ENCODE measurements around the gene TRPM3. TPM values are rescaled to one million over a fixed set of nuclear protein-coding genes. Genes with fewer than 3 reads are reported as not detected.

TRPM3 gene
- total RNA-seq, 1 experiment from 2014 or later = 0.26 TPM

DNA sequence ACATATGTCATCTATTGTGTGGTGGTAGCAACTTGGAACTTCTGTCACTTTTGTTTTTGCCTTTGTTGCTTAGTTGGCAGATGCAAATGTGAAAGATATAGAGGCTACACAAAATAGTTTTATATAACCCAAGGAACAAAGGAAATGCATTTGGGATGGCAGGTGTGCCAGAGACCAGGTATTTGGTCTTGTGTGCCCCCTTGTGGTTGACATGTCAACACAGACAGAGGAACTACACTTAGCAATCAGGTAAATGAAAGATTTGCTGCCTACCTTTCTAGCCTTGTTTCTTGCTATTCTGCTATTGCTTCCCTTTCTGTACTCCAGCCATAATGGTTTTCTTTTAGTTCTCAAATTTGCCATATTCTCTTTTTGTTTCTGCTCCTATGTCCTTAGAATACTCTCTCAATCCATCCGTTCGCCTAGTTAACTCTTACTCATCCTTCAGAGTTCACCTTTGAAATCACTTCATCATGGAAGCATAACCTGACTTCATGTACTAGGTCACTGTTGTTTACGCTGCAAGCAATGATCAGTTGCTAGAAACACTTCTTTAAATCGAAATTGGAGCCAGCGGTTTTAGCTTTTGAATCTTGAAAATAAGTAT, 119.5 kb downstream of the TRPM3 start:
- Histone ChIP-seq H2AFZ (no peak overlapping the region), H3F3A (ENCODE audit: insufficient read depth, low read depth) (no peaks in the 10 kb centered on the region), H3K4me2 (no peak overlapping the region), H3K9me2 (ENCODE audit: insufficient read depth) (no peaks in the 10 kb centered on the region), H3K27me3 (ENCODE audit: insufficient read depth, low read depth) (no peaks in the 10 kb centered on the region), H4K20me1 (ENCODE audit: insufficient read depth) (no peaks in the 10 kb centered on the region), H3K36me3 (ENCODE audit: low read depth) (no peaks in the 10 kb centered on the region), H3K27ac (no peak overlapping the region), H3K9me3 (ENCODE audit: insufficient read depth, low read depth) (no peaks in the 10 kb centered on the region; the same call in 1 of the 2 replicates), H3K4me1 (replicated peaks; ENCODE audit: insufficient read depth) (no peaks in the 10 kb centered on the region), H3K4me3 (no peak overlapping the region), H3K79me2 (ENCODE audit: low read depth) (no peaks in the 10 kb centered on the region)
- TF ChIP-seq, protein P1, sequence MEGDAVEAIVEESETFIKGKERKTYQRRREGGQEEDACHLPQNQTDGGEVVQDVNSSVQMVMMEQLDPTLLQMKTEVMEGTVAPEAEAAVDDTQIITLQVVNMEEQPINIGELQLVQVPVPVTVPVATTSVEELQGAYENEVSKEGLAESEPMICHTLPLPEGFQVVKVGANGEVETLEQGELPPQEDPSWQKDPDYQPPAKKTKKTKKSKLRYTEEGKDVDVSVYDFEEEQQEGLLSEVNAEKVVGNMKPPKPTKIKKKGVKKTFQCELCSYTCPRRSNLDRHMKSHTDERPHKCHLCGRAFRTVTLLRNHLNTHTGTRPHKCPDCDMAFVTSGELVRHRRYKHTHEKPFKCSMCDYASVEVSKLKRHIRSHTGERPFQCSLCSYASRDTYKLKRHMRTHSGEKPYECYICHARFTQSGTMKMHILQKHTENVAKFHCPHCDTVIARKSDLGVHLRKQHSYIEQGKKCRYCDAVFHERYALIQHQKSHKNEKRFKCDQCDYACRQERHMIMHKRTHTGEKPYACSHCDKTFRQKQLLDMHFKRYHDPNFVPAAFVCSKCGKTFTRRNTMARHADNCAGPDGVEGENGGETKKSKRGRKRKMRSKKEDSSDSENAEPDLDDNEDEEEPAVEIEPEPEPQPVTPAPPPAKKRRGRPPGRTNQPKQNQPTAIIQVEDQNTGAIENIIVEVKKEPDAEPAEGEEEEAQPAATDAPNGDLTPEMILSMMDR (conservative IDR thresholded peaks at IDR 0.05) = peak; percentile 77
- no peak for TF ChIP-seq EZH2 (IDR thresholded peaks at IDR 0.05; ENCODE audit: low read depth)
- POLR2A ChIA-PET (ENCODE audit: unreplicated experiment) = no interaction called here
- CTCF ChIA-PET = interaction anchor here (1.3 kb wide), 1 partner anchor 78 kb away, joined by 4 read pairs; no protein-coding TSS in a partner anchor
- intact Hi-C loops (cut with micrococcal nuclease; ENCODE audit: unreplicated experiment) = loop anchor here (1.0 kb wide), 2 partner anchors 77 to 362 kb away; no protein-coding TSS in a partner anchor
- peak in 1 of 2 experiments; percentile 44 for DNase-seq
- BruUV-seq (replicated peaks) = no TSS peak

DNA sequence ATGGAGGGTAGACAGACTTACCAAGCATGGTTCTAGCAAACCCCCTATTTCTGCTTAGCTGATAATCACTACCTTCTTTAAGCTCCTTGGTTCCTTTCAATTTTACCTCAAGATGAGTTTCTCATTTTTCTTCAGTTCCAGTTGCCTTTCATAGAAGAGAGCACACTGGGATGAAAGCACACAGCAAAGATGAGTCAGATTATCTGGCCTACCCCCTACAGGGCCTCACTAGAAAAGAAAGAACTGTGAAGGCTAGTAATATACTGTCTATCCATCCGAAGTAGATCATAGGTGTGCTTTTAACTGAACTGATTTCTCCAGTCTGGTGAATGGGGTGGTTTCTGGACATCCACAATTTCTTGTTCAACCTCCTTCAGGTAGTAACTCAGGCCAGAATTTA, 122.5 kb downstream of the TRPM3 start:
- intact Hi-C loops (cut with micrococcal nuclease; ENCODE audit: unreplicated experiment) = no loop called here
- Histone ChIP-seq H3K27ac (no peak overlapping the region), H3K9me3 (ENCODE audit: insufficient read depth, low read depth) (no peaks in the 10 kb centered on the region), H3K4me1 (replicated peaks; ENCODE audit: insufficient read depth) (no peaks in the 10 kb centered on the region), H3K36me3 (ENCODE audit: low read depth) (no peaks in the 10 kb centered on the region), H2AFZ (no peak overlapping the region), H3K4me3 (no peak overlapping the region), H4K20me1 (ENCODE audit: insufficient read depth) (no peaks in the 10 kb centered on the region), H3K9me2 (ENCODE audit: insufficient read depth) (no peaks in the 10 kb centered on the region), H3F3A (ENCODE audit: insufficient read depth, low read depth) (no peaks in the 10 kb centered on the region), H3K27me3 (ENCODE audit: insufficient read depth, low read depth) (no peaks in the 10 kb centered on the region), H3K4me2 (no peak overlapping the region), H3K79me2 (ENCODE audit: low read depth) (no peaks in the 10 kb centered on the region)
- CTCF ChIA-PET = no interaction called here
- no peak for DNase-seq
- TF ChIP-seq EZH2 (IDR thresholded peaks at IDR 0.05; ENCODE audit: low read depth) = no peak
- TF ChIP-seq, protein P1 (conservative IDR thresholded peaks at IDR 0.05) = no peak
- POLR2A ChIA-PET (ENCODE audit: unreplicated experiment) = interaction anchor here (0.6 kb wide), 1 partner anchor 1824 kb away, joined by 6 read pairs; no protein-coding TSS in a partner anchor
- no TSS peak for BruUV-seq (replicated peaks)

DNA sequence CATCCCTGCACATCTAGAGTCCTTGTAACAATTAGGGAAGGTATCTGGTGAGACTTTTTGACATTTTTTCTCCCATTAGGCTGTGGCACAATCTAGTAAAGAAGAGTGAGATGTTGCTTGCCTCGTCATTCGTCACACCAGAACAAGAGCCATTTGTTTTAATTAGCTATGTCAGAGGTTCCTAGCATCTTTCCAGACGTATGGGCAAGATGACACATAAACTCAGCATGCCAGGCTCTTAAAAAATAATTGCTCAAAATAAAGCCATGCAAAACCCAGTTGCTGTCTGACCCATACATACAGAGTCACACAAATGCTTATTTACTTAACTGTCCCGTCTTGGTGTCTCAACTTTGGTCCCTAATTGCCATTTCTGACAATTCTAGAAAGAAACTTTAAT, 125.9 kb downstream of the TRPM3 start:
- Histone ChIP-seq H3K79me2 (ENCODE audit: low read depth) (no peaks in the 10 kb centered on the region), H4K20me1 (ENCODE audit: insufficient read depth) (no peaks in the 10 kb centered on the region), H3K9me3 (ENCODE audit: insufficient read depth, low read depth) (no peaks in the 10 kb centered on the region), H3F3A (ENCODE audit: insufficient read depth, low read depth) (no peaks in the 10 kb centered on the region), H3K4me2 (no peak overlapping the region), H3K4me3 (no peak overlapping the region), H3K36me3 (ENCODE audit: low read depth) (no peaks in the 10 kb centered on the region), H2AFZ (no peak overlapping the region), H3K9me2 (ENCODE audit: insufficient read depth) (no peaks in the 10 kb centered on the region), H3K27me3 (ENCODE audit: insufficient read depth, low read depth) (no peaks in the 10 kb centered on the region), H3K4me1 (replicated peaks; ENCODE audit: insufficient read depth) (no peaks in the 10 kb centered on the region), H3K27ac (no peak overlapping the region)
- no TSS peak for BruUV-seq (replicated peaks)
- DNase-seq = no peak
- intact Hi-C loops (cut with micrococcal nuclease; ENCODE audit: unreplicated experiment) = no loop called here
- TF ChIP-seq, protein P1 (conservative IDR thresholded peaks at IDR 0.05) = no peak
- TF ChIP-seq EZH2 (IDR thresholded peaks at IDR 0.05; ENCODE audit: low read depth) = no peak
- POLR2A ChIA-PET (ENCODE audit: unreplicated experiment) = no interaction called here
- CTCF ChIA-PET = no interaction called here
